GM21367 (cell line): ENCODE data around the gene FANCC.
"Not testable (repeated sequence)": the region's sequence is repeated elsewhere in the genome, so short reads cannot be mapped to it uniquely, and the experiment has no call there.

ENCODE experiments used
- ATAC-seq: cut with Tn5 transposase; IDR thresholded peaks from one replicate; pipeline ENCODE4 v1.9.1; 2021; ENCODE audit not compliant: unreplicated experiment

The FANCC gene

DNA sequence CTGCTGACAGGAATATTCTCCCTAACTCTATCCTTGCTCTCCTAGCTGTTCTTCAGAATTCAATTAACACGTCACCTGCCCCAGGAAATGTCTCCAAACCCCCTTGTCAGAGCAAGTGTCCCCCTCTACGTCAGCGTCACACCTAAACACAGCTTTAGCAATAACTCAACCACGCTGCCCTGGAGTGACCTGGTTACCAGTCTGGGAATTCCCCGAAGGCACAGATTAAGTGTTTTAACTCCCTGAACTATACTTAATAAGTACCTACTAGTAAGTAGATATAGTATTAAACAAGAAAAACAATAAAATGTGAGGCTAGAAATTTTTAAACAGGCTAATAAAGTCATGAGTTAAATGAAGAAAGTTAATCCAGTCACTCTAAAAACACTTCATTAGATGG, 78.4 kb downstream of the FANCC start:
- ATAC-seq: no peak

DNA sequence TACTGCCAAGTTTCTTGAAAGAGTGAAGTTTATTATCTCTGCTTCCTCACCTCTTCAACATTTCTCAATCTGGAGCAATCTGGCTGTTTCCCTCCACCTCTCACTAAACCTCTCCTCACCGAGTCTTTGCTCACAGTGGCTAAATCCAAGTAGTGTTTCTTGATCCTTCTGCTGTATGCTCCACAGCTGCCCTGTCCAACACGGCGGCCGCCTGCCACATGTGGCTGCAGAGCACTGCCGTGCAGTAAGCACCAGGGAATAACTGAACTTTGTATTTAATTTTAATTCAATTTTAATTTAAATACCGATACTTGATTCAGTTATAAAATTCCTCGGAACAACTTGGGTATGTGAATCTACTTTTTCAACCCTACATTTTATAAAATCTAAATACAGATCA, 80.2 kb downstream of the FANCC start:
- ATAC-seq: no peak

DNA sequence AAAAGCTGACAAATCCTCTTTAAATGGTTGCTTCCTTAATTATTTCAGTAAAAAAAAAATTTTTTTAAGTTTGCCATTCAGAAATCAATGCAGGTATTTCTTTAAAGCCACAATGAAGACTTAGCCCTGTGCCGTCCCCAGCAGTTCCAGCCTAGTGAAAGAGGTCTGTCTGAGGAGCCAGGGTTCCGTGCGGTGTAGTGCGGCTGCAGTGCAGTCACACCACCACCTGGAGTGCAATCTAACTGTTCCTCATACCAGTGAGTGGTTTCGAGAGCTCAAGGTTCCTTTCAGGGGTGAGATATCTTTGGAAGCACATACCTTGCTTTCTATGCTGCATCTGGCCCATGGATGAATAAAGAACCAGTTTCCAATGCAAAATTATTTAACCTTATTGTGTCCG, 87.5 kb downstream of the FANCC start:
- no peak for ATAC-seq

DNA sequence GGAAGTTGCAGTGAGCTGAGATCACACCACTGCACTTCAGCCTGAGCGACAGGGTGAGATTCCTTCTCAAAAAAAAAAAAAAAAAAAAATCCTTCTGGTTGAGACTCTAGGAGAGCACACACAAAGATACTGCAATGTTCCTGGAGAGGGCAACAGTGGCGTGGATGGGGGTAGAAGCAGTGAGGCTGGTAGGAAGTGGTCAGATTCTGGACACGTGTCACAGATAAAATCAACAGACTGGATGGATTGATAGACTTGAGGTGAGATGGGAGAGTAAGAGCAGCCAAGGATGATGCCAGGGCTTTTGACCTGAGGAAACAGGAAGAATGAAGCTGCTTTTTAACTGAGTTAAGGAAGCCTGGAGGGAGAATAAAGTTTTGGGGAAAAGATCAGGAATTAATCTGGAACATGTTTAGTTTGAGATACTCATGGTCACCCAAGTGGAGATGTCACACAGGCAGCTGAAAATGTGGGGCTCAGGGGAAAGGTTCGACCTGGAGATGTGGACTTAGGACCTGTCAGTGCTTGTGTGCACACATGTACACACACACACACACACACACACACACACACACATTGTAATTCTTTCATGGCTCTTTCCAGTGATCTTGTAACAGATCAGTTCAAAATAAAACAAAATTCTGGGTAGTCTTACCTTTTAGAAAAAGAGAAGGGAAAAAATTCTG, 88.1 kb downstream of the FANCC start:
- no peak for ATAC-seq

DNA sequence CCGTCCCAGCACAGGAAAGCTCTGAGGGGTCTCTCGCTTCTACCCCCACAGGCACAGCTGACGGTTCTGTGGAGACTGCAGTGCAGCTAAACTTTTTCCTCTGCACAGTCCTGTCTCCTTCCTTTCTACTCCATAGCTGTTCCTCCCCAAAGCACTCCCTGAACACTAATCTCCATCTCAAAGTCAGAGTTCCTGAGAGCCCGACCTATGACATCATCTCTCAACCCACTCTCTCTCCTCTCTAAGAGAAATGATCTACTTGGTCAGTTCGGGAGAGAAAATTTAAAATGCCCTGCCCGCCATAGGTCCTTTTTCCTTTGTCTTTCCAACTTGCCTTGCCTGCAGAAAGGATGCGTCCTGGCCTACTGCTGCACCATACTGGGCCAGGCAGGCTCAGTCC, 90.6 kb downstream of the FANCC start:
- no peak for ATAC-seq

DNA sequence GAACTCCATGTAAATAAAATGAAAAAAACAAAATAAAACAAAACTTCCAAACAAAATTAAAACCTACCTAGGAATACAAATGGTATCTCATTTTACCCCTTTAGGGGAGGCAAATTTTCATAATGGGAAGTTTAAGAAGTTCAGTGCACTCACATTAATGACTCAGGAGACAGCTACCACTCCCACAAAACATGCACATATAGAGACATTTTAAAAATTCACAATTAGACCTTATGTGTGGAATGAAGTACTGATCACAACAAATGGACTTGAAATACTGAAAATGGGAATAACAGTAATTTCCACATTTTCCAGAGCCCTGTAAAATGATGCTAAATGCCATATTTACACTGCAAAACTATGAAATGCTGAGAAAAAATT, 91.8 kb downstream of the FANCC start:
- no peak for ATAC-seq

DNA sequence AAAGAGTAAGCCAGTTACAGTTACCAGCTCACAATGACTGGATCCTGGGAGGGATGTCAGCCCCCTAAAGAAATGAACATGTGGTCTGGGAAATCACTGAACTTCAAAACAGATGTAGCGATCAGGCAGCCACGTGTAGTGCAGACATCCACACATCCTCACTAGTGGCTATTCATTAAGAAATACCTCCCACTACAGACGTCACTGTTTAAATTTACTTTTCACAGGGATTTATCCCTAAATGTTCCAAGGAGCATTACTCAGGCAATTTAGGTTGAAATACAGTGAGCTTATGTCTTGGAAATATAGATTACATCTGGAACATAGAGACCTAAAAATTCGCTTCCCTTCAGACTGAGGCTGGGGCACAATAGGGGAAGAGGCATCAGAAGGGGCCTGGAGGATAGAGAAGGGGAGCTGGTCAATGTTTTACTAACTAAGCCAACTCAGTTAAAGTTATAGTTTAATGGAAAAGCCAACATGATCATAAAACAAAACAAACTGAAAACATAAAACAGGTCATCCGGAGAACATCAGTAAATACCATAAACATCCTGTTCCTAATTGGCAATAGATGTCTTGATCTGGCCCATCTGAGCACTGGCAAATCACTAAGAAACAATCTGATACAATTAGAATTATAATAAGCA, 92.3 kb downstream of the FANCC start:
- ATAC-seq: no peak

DNA sequence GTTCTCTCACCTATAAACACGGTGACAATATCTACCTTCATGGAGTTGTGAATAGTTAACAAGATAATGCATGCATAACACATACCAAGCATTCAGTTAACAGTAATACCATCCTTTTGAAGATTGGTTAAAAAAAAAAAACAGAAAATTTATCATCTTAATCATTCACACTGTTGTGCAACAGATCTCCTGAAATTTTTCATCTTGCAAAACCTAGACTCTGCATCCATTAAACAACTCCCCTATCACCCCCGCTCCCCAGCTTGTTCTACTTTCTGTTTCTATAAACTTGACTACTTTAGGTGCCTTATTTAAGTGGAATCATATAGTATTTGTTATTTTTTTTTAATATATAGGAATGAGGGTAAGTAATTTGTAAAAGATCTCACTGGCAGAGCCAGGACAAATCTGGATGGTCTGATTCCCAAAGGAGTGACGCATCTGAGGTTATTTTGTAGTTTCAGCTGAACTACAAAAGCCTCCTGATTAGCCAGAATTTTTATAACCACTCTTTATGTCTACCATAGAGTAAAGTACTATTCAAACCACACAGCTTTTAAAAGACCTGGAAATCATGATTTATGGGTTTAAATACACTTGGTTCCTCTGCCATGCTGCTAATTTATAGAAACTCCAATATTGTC, 93.0 kb downstream of the FANCC start:
- ATAC-seq: no peak

DNA sequence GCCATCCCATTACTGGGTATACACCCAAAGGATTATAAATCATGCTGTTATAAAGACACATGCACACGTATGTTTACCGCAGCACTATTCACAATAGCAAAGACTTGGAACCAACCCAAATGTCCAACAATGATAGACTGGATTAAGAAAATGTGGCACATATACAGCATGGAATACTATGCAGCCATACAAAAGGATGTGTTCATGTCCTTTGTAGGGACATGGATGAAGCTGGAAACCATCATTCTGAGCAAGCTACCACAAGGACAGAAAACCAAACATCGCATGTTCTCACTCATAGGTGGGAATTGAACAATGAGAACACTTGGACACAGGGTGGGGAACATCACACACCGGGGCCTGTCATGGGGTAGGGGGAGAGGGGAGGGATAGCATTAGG, 97.2 kb downstream of the FANCC start:
- ATAC-seq: not testable (repeated sequence)

DNA sequence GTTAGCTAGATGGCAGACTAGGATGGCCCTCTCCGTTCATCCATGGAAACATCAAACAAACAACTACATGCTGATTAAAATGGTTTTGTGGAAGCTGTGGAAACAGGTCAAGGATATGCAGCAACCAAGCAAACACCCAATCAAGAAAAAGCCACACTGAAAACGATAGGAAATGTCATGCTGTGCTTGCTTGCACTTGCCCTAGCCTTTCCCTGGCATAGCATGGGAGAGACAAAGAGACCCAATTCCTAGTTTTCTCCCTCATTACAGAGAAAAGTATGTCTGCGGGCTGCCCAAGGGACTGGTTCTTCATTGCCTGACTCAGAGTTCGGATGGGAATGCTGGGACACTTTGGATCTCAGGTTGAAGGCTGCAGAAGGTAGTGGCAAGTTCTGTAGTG, 98.7 kb downstream of the FANCC start:
- no peak for ATAC-seq

DNA sequence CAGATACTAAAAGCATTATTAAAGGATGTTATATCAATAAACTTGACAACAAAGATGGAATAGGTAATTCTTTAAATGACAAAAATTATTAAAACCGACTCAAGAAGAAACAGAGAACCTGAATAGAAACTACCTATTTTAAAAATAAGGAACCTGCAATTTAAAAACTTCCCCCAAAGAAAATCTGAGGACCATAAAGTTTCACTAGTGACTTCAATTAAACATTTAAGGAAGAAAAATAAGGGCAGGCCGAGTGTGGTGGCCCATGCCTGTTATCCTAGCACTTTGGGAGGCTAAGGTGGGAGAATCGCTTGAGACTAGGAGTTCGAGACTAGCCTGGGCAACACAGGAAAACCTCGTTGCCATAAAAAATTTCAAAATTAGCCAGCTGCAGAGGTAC, 99.6 kb downstream of the FANCC start:
- no peak for ATAC-seq

DNA sequence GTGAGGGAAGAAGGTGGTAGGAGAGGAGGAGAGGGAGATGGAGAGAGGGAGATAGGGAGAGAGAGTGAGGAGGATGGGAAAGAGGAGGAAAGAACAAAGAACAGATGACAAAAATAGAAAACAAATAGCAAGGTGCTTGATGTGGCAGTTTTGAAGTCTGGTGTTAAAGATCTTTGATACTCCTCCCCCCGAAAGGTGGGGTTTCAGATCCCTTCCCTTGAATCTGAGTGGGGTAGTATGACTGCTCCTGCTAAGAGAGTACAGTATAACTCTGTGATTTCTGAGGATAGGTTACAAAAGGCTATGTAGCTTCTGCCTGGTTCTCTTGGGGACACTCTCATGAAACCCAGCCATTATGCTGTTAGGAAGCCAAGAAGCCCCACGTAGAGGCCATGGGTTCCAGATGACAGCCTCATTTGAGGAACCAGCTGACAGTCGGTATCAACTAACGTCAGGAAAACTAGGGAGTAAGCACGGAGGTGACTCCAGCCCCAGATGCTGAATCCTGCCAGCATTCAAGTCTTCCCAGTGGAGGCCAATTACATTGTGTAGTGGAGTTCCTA, 102.1 kb downstream of the FANCC start:
- ATAC-seq: no peak

DNA sequence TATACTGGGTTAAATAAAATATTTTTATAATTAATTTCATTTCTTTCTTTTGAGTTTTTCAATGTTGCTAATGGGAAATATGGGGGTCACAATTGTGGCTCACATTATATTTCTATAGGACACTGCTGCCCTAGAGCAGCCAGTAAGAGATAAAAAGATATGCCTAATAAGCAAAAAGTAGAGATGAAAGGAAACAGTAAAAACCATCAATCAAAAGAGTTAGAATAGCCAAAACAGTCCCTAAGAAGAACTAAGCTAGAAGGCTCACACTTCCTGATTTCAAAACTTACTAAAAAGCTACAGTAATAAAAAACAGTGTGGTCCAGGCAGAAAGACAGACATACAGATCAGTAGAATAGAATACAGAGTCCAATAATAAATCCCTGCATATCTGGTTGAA, 104.4 kb downstream of the FANCC start:
- ATAC-seq: no peak

DNA sequence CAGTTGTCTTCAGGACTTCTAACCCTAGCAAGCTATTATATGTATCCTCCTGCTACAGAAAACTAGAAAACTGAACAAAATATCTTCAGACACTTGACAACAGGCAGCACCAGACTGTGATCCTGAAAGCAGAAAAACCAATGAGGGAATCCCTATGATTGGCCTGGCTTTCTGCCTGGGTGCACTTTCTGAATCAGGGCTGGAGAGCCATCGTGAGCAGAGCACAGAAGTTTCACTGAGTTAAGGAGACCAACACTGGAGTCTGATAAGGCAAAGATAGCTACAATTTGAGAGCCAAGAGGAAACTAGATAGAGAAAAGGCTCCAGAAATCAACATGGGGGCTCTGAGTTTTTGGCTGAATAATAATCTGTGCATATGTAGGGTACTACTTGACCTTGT, 106.5 kb downstream of the FANCC start:
- ATAC-seq: no peak

DNA sequence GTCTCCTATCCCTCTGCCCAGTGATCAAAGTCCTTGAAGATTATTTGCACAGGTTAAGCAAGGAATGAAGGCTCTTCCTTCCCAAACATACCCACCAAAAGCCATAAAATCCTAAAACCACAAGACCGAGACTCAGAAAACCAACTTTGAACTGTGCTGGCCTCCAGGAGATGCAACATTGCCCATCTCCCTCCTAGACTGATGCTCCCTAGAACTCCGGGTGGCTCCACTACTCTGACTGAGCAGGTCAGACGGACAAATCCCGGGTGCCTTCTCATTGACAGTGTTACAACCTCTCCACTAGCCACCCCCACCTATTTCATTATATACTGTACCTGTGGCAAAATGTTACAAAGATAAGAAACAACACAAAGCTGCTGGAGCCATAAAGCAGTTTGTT, 110.1 kb downstream of the FANCC start:
- no peak for ATAC-seq

DNA sequence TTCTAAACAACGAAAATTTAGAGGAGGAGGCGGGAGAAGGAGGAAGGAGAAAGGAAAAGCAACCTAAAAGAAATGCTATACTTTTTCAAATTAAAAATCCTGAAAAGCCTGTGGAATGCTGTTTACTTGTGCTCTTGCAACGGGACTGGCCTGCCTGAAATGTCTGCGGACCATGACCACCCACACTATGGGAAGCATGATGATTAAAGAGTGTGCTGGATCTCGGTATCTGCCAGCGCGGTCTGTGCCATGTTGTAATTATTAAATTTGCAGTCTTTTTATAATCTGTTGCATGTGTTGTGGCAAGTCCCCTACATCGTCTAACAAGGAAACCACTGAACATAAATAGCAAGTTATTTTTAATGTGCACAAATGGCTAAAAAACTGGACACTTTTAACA, 111.4 kb downstream of the FANCC start:
- no peak for ATAC-seq

DNA sequence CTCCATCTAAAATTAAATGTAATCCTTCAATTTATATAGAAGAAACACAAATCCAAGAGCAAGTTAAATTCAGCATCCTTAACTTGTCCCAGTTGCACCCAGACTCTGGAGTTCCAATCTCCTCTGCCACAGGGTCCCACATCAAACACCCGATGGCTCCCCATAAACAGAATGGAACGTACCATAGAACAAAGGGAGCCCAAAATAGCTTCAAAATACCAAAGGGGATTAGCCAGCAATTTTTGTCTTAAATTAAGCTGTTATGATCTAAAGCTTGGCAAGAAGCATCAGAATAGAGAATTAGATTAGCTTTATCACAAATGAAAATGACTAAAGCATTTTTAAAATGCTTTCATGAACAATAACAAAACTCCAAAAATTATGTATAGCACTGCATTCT, 112.8 kb downstream of the FANCC start:
- no peak for ATAC-seq

DNA sequence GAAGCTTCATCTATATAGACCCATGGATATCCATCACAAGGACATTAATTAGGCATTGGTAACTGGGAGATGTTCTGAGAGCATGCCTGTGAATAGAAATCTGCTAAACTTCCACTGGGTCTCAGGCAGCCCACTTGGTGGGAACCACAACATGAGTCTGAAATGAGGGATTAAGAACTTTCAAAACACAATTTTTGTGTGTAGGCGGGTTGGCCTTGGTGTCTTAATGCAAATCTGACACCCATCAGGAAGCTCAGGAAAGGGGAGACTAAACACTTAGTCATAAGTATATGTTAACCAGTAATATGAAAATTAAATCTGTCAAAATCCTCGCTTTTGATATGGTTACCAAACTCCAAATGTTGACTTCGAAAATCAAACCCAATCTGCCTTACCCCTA, 113.2 kb downstream of the FANCC start:
- ATAC-seq: no peak

DNA sequence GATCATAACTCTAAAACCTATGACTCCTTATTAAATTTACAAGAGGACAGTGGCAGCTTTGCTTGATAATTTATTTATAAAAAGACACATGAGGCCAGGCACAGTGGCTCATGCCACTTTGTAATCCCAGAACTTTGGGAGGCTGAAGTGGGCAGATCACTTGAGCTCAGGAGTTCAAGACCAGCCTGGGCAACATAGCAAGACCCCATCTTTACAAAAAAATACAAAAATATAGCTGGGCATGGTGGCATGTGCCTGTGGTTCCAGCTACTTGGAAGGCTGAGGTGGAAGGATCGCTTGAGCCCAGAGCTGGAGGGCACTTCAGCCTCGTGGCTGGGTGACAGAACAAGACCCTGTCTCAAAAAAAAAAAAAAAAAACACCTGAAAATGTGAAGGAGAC, 114.5 kb downstream of the FANCC start:
- not testable (repeated sequence) for ATAC-seq

DNA sequence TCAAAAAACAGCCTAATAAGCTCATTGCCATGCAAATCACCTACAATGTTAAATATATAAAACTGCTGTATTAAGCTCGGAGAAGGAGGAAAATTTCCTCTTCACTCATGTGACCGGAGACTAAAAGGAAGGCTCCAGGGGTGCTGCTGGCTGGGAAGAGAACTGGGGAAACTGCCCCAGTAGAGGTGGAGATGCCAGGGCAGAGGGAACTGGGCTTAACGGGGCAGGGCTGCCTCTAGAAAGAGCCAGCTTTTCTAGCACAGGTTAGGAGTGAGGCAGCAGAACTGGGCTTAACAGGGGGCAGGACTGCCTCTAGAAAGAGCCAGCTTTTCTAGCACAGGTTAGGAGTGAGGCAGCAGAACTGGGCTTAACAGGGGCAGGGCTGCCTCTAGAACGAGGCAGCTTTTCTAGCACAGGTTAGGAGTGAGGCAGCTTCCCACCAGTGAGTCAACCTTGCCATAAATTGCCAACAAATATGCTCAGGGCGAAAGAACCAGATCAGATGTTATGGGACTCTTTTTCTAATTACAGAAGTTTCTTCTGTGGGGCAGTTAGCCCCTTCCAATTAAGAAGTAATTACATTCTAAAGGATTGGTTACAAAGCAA, 115.3 kb downstream of the FANCC start:
- ATAC-seq: no peak

DNA sequence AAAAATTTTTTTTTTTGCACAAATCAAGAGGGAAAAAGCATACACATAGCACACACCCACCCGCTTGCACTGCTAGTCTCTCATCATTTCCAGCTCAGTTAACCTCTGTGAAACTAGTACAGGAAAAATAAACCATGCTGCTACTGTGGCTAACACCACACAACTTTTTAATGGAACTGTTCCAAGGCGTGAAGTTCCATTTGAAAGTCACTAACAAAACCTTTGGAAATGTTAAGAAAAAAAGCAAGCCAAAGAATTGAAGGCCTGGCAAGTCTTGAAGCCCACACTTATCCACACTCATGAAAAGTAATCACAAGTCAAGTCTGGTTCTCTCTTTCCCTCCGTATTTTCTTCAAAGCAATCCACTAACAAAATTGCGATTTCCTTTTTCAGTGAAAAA, 116.3 kb downstream of the FANCC start:
- no peak for ATAC-seq

DNA sequence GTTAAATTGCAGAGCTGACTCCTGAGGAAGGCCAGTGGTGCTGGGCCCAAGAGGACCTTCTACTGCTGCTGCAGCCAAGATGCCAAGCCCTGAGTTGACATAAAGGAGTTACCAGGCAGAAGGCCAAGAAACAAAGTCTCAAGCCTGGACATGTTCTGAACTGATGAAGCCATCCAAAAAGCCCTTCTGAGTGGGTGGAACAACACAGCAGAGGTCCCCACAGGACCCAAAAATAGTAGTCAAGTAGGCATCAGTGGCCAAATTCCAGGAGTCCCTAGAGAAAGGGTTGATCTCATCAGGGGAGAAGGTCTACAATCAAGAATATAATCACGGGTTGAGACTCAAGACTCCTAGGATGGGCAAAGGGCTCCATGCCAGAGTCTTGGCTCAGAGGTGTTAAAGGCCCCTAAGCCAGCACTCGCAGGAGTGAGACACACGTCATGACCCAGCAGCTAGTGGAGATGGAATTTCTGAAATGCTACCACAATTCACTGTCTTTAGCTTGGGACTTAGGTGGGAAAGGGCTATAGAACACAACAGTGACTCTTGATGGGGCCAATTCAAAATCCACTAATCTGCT, 119.7 kb downstream of the FANCC start:
- ATAC-seq: no peak
